ENCODE results near the gene ARHGAP27.
A peak's percentile ranks its signal among the peaks of the same experiment; 100 is the strongest.

Gene ARHGAP27

GRCh38 chr17:45430006-45430737 is 2.5 kb downstream of the ARHGAP27 start:
- no peak for DNase-seq

DNA sequence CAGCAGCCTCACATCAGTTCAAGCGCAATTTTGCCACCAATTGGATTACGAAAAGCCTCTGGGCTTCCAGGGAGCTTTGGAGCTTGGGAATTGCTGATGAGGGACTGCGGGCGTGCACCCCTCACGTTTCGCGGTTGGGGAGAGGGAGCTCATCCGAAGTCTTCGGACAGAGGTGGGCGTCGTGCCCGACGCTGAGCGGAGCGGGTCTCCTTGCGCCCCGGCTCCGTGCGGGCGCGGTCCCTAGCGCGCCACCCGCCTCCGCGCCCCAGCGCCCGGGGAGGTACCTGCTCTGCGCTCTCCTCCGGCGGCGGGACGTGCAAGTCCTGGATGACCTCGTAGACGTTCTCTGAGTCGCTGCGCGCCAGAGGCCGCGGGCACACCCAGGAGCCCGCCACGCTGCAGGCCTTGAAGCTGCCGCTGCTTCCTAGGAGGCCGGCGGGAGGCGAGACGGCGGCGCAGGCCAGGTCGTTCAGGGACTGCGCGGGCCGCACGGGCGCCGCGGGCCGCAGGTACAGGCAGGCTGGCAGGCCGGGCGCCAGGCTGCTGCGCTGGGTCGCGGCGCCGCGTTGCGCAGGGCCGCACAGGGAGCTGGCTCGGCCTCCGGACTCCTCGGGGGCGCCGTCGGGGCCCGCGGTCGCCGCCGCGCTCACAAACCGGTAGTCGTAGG is 3.2 kb downstream of the ARHGAP27 start:
- DNase-seq = no peak

GRCh38 chr17:45428931-45429338 is 3.7 kb downstream of the ARHGAP27 start:
- DNase-seq = no peak

GRCh38 chr17:45428050-45428617 is 4.5 kb downstream of the ARHGAP27 start:
- DNase-seq = peak; percentile 82

GRCh38 chr17:45427181-45427835 is 5.4 kb downstream of the ARHGAP27 start:
- no peak for DNase-seq

- no peak for DNase-seq
These were observed 6.1 kb downstream of the ARHGAP27 start for GRCh38 chr17:45426561-45426960.

- no peak for DNase-seq
These were observed 6.7 kb downstream of the ARHGAP27 start for GRCh38 chr17:45425984-45426413.

GRCh38 chr17:45425125-45425983 is 7.3 kb downstream of the ARHGAP27 start:
- DNase-seq = peak; percentile 83

- no peak for DNase-seq
These were observed 7.9 kb downstream of the ARHGAP27 start for GRCh38 chr17:45424769-45425124.

- no peak for DNase-seq
These were observed 8.7 kb downstream of the ARHGAP27 start for GRCh38 chr17:45423975-45424335.

- DNase-seq = no peak
These were observed 9.2 kb downstream of the ARHGAP27 start for GRCh38 chr17:45423304-45423974.

DNA sequence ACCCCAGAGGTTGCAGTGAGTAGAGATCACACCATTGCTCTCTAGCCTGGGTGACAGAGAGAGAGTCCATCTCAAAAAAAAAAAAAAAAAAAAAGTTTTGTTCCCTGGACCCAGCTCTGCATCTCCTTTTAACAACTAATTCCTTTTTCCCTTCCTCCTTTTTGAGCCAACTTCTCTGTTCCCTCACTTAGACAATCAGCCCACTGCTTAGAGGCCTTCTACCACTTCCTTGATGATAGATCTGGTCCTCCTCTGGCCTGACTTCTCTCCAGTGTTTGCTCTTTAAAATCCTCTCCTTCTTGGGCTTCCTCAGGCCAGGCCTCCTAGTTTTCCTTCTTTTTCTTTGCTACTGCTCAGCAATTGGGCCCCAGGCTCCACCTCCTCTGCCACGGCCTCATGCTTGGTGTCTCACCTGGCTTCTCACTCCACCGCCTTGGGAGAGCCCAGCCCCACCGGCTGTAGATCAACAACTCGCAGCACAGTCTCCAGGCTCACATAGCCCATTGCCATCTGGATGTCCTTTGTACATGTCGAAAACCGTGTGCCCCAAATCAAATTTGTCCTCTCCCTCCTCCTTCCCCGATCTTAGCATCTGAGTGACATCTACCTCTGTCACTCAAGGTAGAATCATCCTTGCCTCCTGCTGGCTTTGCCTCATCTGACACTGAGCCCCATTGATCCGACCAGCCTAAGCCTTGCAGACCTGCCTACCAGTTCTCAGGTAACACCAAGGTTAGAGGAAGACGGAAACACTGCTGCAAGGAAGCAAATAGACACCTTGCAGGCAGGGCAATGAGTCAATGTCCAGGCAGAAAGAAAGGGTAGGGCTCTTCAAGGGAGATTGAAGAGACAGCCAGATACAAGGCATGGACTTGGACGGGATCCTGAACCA is 17.4 kb downstream of the ARHGAP27 start:
- no peak for DNase-seq

DNA sequence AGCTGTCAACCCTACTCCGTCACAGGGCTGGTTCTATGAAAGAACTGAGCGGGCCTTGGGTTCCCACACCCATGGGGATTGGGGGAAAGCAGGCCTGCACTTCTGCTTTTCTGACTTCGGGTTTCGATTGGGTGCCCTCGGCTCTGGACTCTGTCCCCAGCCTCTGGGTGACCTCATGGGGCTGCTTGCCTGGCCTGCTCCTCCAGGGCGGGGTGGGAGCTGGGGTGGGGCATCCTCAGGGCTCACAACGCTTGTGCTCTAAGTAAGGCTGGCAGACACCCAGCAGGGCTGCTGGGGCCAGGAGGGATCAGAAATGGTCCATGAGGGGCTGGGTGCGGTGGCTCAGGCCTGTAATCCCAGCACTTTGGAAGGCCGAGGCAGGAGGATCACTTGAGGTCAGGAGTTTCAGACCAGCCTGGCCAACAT is 19.2 kb downstream of the ARHGAP27 start:
- DNase-seq = no peak

DNA sequence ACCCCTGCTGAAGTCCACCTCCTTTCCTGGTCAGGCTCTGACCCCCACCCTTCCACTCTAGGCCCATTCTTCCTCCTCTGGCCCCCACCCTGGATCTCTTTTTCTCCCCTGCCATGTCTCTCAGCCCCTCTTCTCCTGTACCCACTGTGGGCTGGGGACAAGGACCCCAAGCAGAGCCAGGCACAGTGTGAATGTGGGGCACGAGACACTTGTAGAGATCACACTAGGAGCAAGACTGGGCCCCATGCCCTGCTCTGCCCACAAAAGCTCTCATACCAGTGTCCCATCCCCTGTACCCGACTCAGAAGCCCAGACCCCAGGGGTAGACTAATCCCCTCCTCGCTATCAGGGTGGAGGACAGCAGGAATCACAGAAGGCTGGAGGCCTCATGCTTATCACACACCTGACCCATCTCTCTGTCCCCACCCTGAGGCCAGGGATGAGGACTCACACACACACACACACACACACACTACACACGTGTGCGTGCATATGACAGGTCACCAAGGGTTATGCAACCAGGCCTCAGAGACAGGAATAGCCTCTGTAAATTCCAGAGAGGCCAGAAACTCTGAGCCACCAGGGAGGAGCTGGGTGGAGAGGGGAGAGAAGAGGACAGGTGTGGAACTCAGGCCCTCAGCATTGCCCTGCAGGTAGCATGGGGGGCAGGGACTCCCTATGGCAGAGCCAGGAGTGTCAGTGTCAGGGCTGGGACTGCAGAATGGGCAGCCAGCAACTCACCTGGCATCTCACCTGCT is 21.1 kb downstream of the ARHGAP27 start:
- DNase-seq = no peak

DNA sequence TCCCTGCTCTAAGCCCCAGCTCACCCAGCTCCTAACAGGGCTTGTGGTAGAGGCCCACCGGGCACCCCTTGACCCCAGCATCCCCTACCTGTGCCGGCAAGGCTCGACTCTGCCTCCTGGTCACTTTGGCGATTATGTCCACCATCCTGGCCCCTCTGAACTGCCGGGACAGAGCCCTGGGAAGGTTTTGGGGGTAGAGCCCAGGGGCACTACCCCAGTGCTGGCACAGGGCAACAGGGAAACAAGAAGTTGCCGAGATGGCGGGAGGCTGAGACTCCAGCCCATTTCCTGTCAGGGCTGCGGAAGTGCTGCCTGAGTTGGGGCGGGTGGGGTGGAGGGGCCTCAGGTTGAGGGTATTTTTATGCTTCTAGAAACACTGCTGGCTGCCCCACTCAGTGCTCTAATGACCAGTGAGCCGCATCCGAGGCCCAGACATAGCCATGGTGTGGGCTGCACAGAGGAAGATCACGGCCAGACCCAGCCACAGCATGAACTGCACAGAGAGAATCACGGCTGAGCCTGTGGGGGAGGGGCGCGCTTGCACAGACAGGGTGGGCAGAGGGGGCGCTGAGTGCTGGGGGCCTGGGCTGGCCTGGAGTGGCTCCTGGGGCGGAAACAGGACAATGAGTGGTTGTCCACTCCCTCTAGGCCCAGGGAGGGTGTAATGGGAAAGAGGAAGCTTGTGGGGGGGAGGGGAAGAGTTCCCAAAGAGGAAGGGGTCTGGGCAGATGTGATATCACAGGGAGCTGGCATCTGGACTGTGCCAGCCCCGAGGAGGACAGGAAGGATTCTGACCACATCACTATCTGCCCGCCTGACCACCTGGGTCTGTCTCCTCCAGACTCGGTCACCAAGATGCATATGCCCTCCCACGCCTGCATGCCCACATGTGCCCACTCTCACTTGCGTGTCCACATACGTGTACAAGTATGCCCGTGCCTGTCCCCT is 22.3 kb downstream of the ARHGAP27 start:
- DNase-seq = no peak

- DNase-seq = no peak
These were observed 23.0 kb downstream of the ARHGAP27 start for GRCh38 chr17:45409659-45410076.

DNA sequence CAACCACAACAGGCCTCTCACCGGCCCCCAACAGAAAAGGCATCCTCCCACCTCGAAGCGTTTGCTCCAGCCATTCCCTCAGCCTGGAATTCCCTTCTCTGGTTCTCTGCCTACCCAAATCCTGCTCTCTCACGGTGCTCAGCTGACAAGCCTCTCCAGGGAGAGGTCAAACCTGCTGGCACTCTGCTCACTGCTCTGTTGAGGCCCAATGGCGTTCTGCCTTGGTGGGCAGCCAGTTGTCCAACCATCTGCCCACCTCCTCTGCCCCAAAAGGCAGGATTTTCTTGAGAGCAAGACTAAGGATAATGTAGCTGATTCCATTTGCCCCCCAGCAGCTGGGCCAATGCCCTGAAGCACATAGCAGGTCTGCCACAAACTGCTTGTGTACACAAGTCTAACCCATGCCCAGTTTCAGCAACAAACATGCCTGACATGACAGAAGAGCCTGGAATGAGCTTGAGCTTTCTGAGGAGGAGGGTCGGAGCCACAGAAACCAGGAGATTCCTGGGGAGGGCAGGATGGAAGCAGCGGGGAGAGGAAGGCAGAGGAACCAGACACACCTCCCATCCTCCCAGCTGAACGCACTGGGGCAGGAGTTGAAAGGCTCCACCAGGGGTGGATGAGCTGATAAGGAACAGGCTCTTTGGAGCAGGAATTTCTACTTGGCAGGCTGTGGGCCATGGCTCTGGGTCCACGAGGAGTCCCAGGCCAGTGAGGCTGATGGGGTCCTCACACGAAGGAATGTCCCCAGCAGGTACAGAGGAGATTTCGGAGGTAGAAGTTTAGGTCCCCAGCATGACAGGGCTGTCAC is 23.9 kb downstream of the ARHGAP27 start:
- DNase-seq = no peak

DNA sequence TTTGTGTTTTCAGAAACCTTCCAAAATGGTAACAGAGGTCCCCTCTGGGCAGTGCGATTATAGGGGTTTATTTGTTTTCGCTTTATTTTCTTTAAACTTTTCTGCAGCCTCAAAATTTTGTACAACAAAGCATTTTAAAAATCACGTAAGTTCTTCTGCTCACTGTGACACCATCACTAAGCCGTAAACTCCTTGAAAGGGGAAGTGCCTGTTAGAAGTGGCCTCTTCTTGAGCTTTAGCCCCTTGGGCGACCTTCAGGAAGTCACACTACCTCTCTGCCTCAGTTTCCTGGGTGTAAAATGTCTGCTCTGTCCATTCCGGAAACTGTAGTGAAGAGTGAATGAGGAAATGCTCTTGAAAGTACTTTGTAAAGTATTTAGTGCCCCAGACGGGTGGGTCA is 26.6 kb downstream of the ARHGAP27 start:
- DNase-seq = no peak
